ENCODE results near the gene ISG20L2.

DNA sequence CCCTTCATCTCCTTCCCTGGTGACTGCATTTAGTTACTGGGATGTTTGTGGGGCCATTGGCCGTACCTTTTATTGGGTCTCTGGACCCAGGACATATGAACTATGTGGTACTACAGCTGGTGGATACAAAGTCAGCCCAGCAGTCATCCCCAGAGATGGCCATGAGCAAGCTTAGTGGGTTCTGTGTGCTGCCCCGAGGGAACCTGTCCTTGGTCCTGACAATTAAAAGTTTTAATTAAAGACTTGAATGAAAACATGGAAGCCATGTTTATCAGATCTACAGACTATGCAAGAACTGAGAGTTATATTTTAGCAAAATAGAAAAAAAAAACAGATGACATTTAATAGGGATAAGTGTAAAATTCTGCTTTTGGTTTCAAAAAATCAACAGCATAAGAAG lies 48.5 kb downstream of the ISG20L2 start:
- TF ChIP-seq, protein P1, sequence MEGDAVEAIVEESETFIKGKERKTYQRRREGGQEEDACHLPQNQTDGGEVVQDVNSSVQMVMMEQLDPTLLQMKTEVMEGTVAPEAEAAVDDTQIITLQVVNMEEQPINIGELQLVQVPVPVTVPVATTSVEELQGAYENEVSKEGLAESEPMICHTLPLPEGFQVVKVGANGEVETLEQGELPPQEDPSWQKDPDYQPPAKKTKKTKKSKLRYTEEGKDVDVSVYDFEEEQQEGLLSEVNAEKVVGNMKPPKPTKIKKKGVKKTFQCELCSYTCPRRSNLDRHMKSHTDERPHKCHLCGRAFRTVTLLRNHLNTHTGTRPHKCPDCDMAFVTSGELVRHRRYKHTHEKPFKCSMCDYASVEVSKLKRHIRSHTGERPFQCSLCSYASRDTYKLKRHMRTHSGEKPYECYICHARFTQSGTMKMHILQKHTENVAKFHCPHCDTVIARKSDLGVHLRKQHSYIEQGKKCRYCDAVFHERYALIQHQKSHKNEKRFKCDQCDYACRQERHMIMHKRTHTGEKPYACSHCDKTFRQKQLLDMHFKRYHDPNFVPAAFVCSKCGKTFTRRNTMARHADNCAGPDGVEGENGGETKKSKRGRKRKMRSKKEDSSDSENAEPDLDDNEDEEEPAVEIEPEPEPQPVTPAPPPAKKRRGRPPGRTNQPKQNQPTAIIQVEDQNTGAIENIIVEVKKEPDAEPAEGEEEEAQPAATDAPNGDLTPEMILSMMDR (conservative IDR thresholded peaks at IDR 0.05 in 1 of 2, IDR thresholded peaks at IDR 0.05 in 1 of 2; ENCODE audit: low read depth in 1 of 2, low read length in 2 of 2) = no peak
- TF ChIP-seq EZH2 (IDR thresholded peaks at IDR 0.05; ENCODE audit: low read length, missing control alignments) = no peak

Data from fibroblast of lung (primary cell).